Endothelial cell of umbilical vein (primary cell): Measurements from ENCODE around the gene SLC28A1. TPM values are rescaled to one million over a fixed set of nuclear protein-coding genes. Genes with fewer than 3 reads are reported as not detected.

Source experiments
- BruUV-seq: library from RNA; stranded (reverse); fragments of 400-500 nt; replicated peaks from 2 replicates; lab custom pipeline; 2021; lab: Mats Ljungman, UMichigan
- CTCF ChIA-PET: fragments of 300-600, 350-600 bp; sonication (Branson Sonifier 250); formaldehyde crosslinking; loops from one replicate; lab custom pipeline; 2021; ENCODE audit warnings: antibody characterized with exemption, inconsistent platforms; lab: Charles Lee
- POLR2A ChIA-PET: fragments of 300-600, 350-600 bp; sonication (Branson Sonifier 250); formaldehyde crosslinking; loops from one replicate; lab custom pipeline; 2021; ENCODE audit warnings: antibody characterized with exemption, inconsistent platforms; lab: Charles Lee
- DNase-seq: peaks from one replicate; pipeline ENCODE4 v3.0.0-alpha.2; 2011; ENCODE audit warnings: low read depth, low spot score
- FAIRE-seq: peaks from 2 replicates; lab custom pipeline; 2011; peaks lifted over from hg19 to GRCh38; lab: Jason Lieb, UNC
- H2AFZ ChIP-seq: 2 replicates; pipeline ENCODE4 v1.6.0; 2012; ENCODE audit warnings: low read depth, low read length, control low read depth, inconsistent platforms
- H3K27ac ChIP-seq: 2 replicates; pipeline ENCODE4 v1.5.1; 2011; ENCODE audit warnings: low read depth, mild to moderate bottlenecking, control low read depth, low read length, moderate library complexity; ENCODE audit not compliant: insufficient read depth
- H3K27me3 ChIP-seq, 2 experiments: 2 replicates each; pipeline versions ENCODE4 v1.6.0 to v1.6.1; 2011; ENCODE audit warnings: low read length in 2 of 2, mixed read lengths in 1 of 2; ENCODE audit not compliant: control insufficient read depth in 2 of 2, insufficient read depth in 2 of 2
- H3K36me3 ChIP-seq, 2 experiments: 2 replicates in 1 of 2; 3 replicates in 1 of 2; pipeline ENCODE4 v1.5.1; 2011; ENCODE audit warnings: low read length in 2 of 2, mild to moderate bottlenecking in 1 of 2, moderate library complexity in 1 of 2; ENCODE audit not compliant: control insufficient read depth in 2 of 2, insufficient read depth in 2 of 2; ENCODE audit errors: extremely low read depth in 1 of 2
- H3K4me1 ChIP-seq: 3 replicates; pipeline ENCODE4 v1.5.1; 2011; ENCODE audit warnings: mild to moderate bottlenecking, low read length; ENCODE audit not compliant: control insufficient read depth, insufficient read depth; ENCODE audit errors: extremely low read depth
- H3K4me2 ChIP-seq: 2 replicates; pipeline ENCODE4 v1.6.1; 2011; ENCODE audit warnings: low read length, control low read depth, mixed read lengths; ENCODE audit not compliant: insufficient read depth
- H3K4me3 ChIP-seq, 3 experiments: fragments of 200-600 bp in 1 of 3; sonication (generic), shearing (Covaris generic) in 1 of 3; replicated peaks in 1 of 3; 2 replicates each; pipeline ENCODE4 v1.5.1; 2011 to 2016; ENCODE audit warnings: control low read depth in 3 of 3, low read length in 3 of 3, mild to moderate bottlenecking in 2 of 3, inconsistent platforms in 1 of 3, low read depth in 1 of 3, moderate library complexity in 1 of 3; ENCODE audit not compliant: insufficient read depth in 1 of 3
- H3K79me2 ChIP-seq: 2 replicates; pipeline ENCODE4 v1.6.0; 2012; ENCODE audit warnings: low read length, inconsistent platforms; ENCODE audit not compliant: control insufficient read depth, insufficient read depth
- H3K9ac ChIP-seq: replicated peaks from 2 replicates; pipeline ENCODE3; 2011; ENCODE audit warnings: low read length, control low read depth; ENCODE audit not compliant: insufficient read depth; ENCODE audit errors: extremely low read depth
- H3K9me1 ChIP-seq: replicated peaks from 3 replicates; pipeline ENCODE4 v1.6.0; 2011; ENCODE audit warnings: mild to moderate bottlenecking, low read length; ENCODE audit not compliant: control insufficient read depth, insufficient read depth; ENCODE audit errors: extremely low read depth
- H3K9me3 ChIP-seq: replicated peaks from 2 replicates; pipeline ENCODE4 v1.5.1; 2012; ENCODE audit warnings: low read length, inconsistent platforms; ENCODE audit not compliant: control insufficient read depth, insufficient read depth
- H4K20me1 ChIP-seq: replicated peaks from 2 replicates; pipeline ENCODE3; 2011; ENCODE audit warnings: mild to moderate bottlenecking, low read length; ENCODE audit not compliant: control insufficient read depth, insufficient read depth; ENCODE audit errors: extremely low read depth
- EZH2 ChIP-seq: IDR thresholded peaks from 2 replicates; pipeline ENCODE4 v1.6.1; 2012; ENCODE audit warnings: borderline replicate concordance, low read depth, mild to moderate bottlenecking, moderate library complexity, low read length, inconsistent platforms; ENCODE audit not compliant: severe bottlenecking
- FOS ChIP-seq: IDR thresholded peaks from 2 replicates; pipeline ENCODE4 v1.6.1; 2011; ENCODE audit warnings: mild to moderate bottlenecking, low read length, moderate library complexity, borderline replicate concordance; ENCODE audit not compliant: insufficient read depth
- GATA2 ChIP-seq: IDR thresholded peaks from 2 replicates; pipeline ENCODE4 v1.7.0; 2011; ENCODE audit warnings: low read depth, mild to moderate bottlenecking, moderate library complexity, mixed read lengths, low read length; ENCODE audit not compliant: insufficient read length, insufficient read depth
- JUN ChIP-seq: IDR thresholded peaks from 2 replicates; pipeline ENCODE4 v1.6.1; 2011; ENCODE audit warnings: borderline replicate concordance, low read depth; ENCODE audit not compliant: insufficient read length, insufficient read depth
- MYC ChIP-seq: IDR thresholded peaks from one replicate; pipeline ENCODE4 v1.6.1; 2011; ENCODE audit warnings: mild to moderate bottlenecking, low read depth, low read length
- POLR2A ChIP-seq: IDR thresholded peaks from 2 replicates; pipeline ENCODE4 v1.6.1; 2012; ENCODE audit warnings: low read depth, mild to moderate bottlenecking, control low read depth, low read length
- POLR2AphosphoS5 ChIP-seq: IDR thresholded peaks from 2 replicates; pipeline ENCODE4 v1.6.1; 2012; ENCODE audit warnings: low read depth, mild to moderate bottlenecking, control low read depth, low read length, moderate library complexity; ENCODE audit not compliant: insufficient read depth
- dilution Hi-C: fragments of 300-500 bp; cut with MboI; formaldehyde crosslinking; loops from one replicate; pipeline ENCODE4 v1.15.0; 2019; ENCODE audit warnings: low sequenced_read_pairs; ENCODE audit not compliant: extremely low pct_ligation_motif_present
- intact Hi-C: fragments of 100-400 bp; cut with micrococcal nuclease; formaldehyde crosslinking; loops from one replicate; pipeline ENCODE4 v1.10.0; 2022
- polyA plus RNA-seq, 4 experiments: library from polyadenylated mRNA; depleted of rRNA in 3 of 4; stranded (reverse) in 3 of 4; unstranded in 1 of 4; fragments of >200 nt; gene quantifications; 2 replicates each; pipeline versions ENCODE4 v1.2.1 to v1.2.3, GENCODE V29; 2011 to 2012; ENCODE audit warnings: missing spikeins in 1 of 4
- total RNA-seq: library from RNA; stranded (reverse); gene quantifications from 2 replicates; pipeline ENCODE4 v1.2.3, GENCODE V29; 2021
- TF ChIP-seq, protein P1 (sequence below), 2 donors: IDR thresholded peaks; 1 replicate in 1 of 2; 2 replicates in 1 of 2; pipeline ENCODE4 v1.5.1; 2011; ENCODE audit warnings: low read length in 2 of 2, mild to moderate bottlenecking in 2 of 2, moderate library complexity in 2 of 2, control low read depth in 1 of 2, inconsistent platforms in 1 of 2, low read depth in 1 of 2; ENCODE audit not compliant: insufficient read depth in 1 of 2; ENCODE audit errors: extremely low read depth in 1 of 2
- TF ChIP-seq, protein P2 (sequence below): IDR thresholded peaks from 2 replicates; pipeline ENCODE4 v1.6.1; 2011; ENCODE audit not compliant: insufficient read depth, insufficient read length

SLC28A1 gene
- total and polyA plus RNA-seq, 2 donors (not counting 3 experiments of a cell fraction or from before 2014, with no cell fraction given), result not detected

DNA sequence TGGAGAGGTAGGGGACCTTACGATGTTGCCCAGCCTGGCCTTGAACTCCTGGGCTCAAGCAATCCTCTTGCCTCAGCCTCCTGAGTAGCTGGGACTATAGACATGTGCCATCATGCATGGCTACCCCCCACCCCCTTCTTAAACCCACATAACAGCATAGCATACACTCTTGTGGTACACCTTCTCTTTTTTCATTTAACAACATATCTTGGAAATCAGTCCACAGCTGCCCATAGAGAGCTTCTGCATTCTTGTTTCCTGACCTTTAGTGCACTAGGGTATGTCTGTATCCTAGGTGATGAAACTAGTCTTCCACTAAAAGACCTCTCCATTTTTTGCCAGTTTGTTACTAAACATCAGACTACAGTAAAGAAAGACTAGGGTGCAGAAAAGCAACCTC lies 33.0 kb downstream of the SLC28A1 start:
- H2AFZ ChIP-seq, result no peak overlapping the region
- peaks cover 18% of the 10 kb centered on the region for H3K4me1 ChIP-seq
- dilution Hi-C loops (no loop called here), intact Hi-C loops (no loop called here)
- BruUV-seq, result no TSS peak
- H3K27me3 ChIP-seq, result peaks cover 0 to 1% of the 10 kb centered on the region in 2 experiments
- no peaks in the 10 kb centered on the region for H3K9me1 ChIP-seq
- no peaks in the 10 kb centered on the region for H3K79me2 ChIP-seq
- H4K20me1 ChIP-seq, result no peaks in the 10 kb centered on the region
- DNase-seq, result no peak
- no peak overlapping the region for H3K4me3 ChIP-seq
- ChIA-PET CTCF (interaction anchor here (1.4 to 2.1 kb wide), 2 partner anchors 9 to 11 kb away, joined by 8 read pairs; no protein-coding TSS in a partner anchor), POLR2A (no interaction called here)
- no peak for TF ChIP-seq POLR2AphosphoS5
- TF ChIP-seq JUN, result no peak
- TF ChIP-seq, protein P1, sequence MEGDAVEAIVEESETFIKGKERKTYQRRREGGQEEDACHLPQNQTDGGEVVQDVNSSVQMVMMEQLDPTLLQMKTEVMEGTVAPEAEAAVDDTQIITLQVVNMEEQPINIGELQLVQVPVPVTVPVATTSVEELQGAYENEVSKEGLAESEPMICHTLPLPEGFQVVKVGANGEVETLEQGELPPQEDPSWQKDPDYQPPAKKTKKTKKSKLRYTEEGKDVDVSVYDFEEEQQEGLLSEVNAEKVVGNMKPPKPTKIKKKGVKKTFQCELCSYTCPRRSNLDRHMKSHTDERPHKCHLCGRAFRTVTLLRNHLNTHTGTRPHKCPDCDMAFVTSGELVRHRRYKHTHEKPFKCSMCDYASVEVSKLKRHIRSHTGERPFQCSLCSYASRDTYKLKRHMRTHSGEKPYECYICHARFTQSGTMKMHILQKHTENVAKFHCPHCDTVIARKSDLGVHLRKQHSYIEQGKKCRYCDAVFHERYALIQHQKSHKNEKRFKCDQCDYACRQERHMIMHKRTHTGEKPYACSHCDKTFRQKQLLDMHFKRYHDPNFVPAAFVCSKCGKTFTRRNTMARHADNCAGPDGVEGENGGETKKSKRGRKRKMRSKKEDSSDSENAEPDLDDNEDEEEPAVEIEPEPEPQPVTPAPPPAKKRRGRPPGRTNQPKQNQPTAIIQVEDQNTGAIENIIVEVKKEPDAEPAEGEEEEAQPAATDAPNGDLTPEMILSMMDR (IDR thresholded peaks at IDR 0.05; ENCODE audit: extremely low read depth in 1 of 2, insufficient read depth in 1 of 2, low read depth in 1 of 2, low read length in 2 of 2), result no peak
- TF ChIP-seq GATA2, result no peak
- TF ChIP-seq, protein P2, sequence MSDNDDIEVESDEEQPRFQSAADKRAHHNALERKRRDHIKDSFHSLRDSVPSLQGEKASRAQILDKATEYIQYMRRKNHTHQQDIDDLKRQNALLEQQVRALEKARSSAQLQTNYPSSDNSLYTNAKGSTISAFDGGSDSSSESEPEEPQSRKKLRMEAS, result no peak
- no peak for TF ChIP-seq MYC
- no peak for TF ChIP-seq POLR2A
- TF ChIP-seq EZH2, result no peak
- no peak for TF ChIP-seq FOS
- no peak overlapping the region for H3K9ac ChIP-seq
- H3K27ac ChIP-seq, result no peak overlapping the region
- FAIRE-seq, result no peak
- H3K36me3 ChIP-seq, result no peaks in the 10 kb centered on the region
- no peaks in the 10 kb centered on the region for H3K9me3 ChIP-seq
- H3K4me2 ChIP-seq, result no peak overlapping the region
